Neural cell (in vitro differentiated cells): ENCODE measurements around the gene PAK1.

Source experiments
- CTCF ChIP-seq: fragments of 450-650 bp; IDR thresholded peaks from 2 replicates; pipeline ENCODE4 v1.5.1; 2014; ENCODE audit warnings: antibody characterized with exemption, mild to moderate bottlenecking, moderate library complexity; ENCODE audit not compliant: poor library complexity, severe bottlenecking
- EP300 ChIP-seq: fragments of 450-650 bp; conservative IDR thresholded peaks from 2 replicates; pipeline ENCODE4 v1.6.1; 2014; ENCODE audit warnings: antibody characterized with exemption, mild to moderate bottlenecking, moderate library complexity; ENCODE audit not compliant: poor library complexity, severe bottlenecking
- EZH2 ChIP-seq: fragments of 200-600, 300-800 bp; shearing (Covaris generic), sonication (generic); IDR thresholded peaks from 2 replicates; pipeline ENCODE4 v1.6.1; 2014; ENCODE audit warnings: antibody characterized with exemption, low read length, borderline replicate concordance, mild to moderate bottlenecking; ENCODE audit not compliant: insufficient read depth, poor library complexity, severe bottlenecking
- MXI1 ChIP-seq: fragments of 450-650 bp; conservative IDR thresholded peaks from 2 replicates; pipeline ENCODE4 v1.6.1; 2014; ENCODE audit warnings: antibody characterized with exemption, mild to moderate bottlenecking; ENCODE audit not compliant: poor library complexity, severe bottlenecking
- POLR2AphosphoS5 ChIP-seq: IDR thresholded peaks from 2 replicates; pipeline ENCODE4 v1.6.1; 2012
- RAD21 ChIP-seq: fragments of 450-650 bp; conservative IDR thresholded peaks from 2 replicates; pipeline ENCODE4 v1.6.1; 2014; ENCODE audit warnings: antibody characterized with exemption, mild to moderate bottlenecking, moderate library complexity
- REST ChIP-seq: IDR thresholded peaks from 2 replicates; pipeline ENCODE4 v1.6.1; 2012; ENCODE audit warnings: borderline replicate concordance
- SMC3 ChIP-seq: fragments of 450-650 bp; conservative IDR thresholded peaks from 2 replicates; pipeline ENCODE4 v1.6.1; 2014; ENCODE audit warnings: antibody characterized with exemption, mild to moderate bottlenecking, moderate library complexity; ENCODE audit not compliant: poor library complexity
- TAF1 ChIP-seq: IDR thresholded peaks from 2 replicates; pipeline ENCODE4 v1.6.1; 2012; ENCODE audit warnings: low read depth

GRCh38 chr11:77454867-77455655, 18.8 kb downstream of the PAK1 start:
- no peak for TF ChIP-seq CTCF
- no peak for TF ChIP-seq EZH2
- no peak for TF ChIP-seq EP300
- no peak for TF ChIP-seq REST
- no peak for TF ChIP-seq SMC3
- TF ChIP-seq POLR2AphosphoS5 = no peak
- TF ChIP-seq MXI1 = no peak
- TF ChIP-seq TAF1 = no peak
- no peak for TF ChIP-seq RAD21
